Heart right ventricle (tissue), 16 donors: Measurements from ENCODE around the gene CBLL1. TPM values are rescaled to one million over a fixed set of nuclear protein-coding genes. Genes with fewer than 3 reads are reported as not detected.

ENCODE experiments used
- ATAC-seq, 8 donors: fragments of 200-7000 bp; cut with Tn5 transposase; one replicate each; pipeline ENCODE4 v1.9.1; 2020; ENCODE audit warnings: mild to moderate bottlenecking in 8 of 8, moderate library complexity in 8 of 8, moderate number of reproducible peaks in 1 of 8
- DNase-seq, 2 donors: peaks; one replicate each; pipeline ENCODE4 v3.0.0-alpha.2; 2020
- H3K27ac ChIP-seq, 10 donors: fragments of 200-600 bp; sonication (generic) in 2 of 10; one replicate each; pipeline versions ENCODE4 v1.5.0 to v1.8.0; 2020 to 2022; ENCODE audit warnings: mild to moderate bottlenecking in 3 of 10
- H3K27me3 ChIP-seq, 7 donors: fragments of 200-600 bp; one replicate each; pipeline ENCODE4 v1.8.0; 2021 to 2022; ENCODE audit warnings: mild to moderate bottlenecking in 2 of 7
- H3K36me3 ChIP-seq, 9 donors: fragments of 200-600 bp; sonication (generic) in 1 of 9; one replicate each; pipeline versions ENCODE4 v1.5.0 to v1.8.0; 2020 to 2022; ENCODE audit warnings: mild to moderate bottlenecking in 2 of 9
- H3K4me1 ChIP-seq, 9 donors: fragments of 200-600 bp; sonication (generic) in 1 of 9; one replicate each; pipeline versions ENCODE4 v1.5.0 to v1.8.0; 2020 to 2022; ENCODE audit warnings: mild to moderate bottlenecking in 4 of 9
- H3K4me3 ChIP-seq, 10 donors: fragments of 200-600 bp; sonication (generic) in 2 of 10; one replicate each; pipeline versions ENCODE4 v1.5.0 to v1.8.0; 2020 to 2022; ENCODE audit warnings: mild to moderate bottlenecking in 7 of 10, moderate library complexity in 2 of 10
- H3K9me3 ChIP-seq, 11 donors: fragments of 200-600 bp in 10 of 11; sonication (generic) in 2 of 11; one replicate each; pipeline versions ENCODE4 v1.5.0 to v1.8.0; 2013 to 2022; ENCODE audit warnings: mild to moderate bottlenecking in 2 of 11, control low read depth in 1 of 11, moderate library complexity in 1 of 11
- CTCF ChIP-seq, 9 donors: fragments of 200-600 bp; sonication (generic) in 2 of 9; IDR thresholded peaks; one replicate each; pipeline versions ENCODE4 v1.5.0 to v1.8.0; 2021 to 2022; ENCODE audit warnings: antibody characterized with exemption in 9 of 9, mild to moderate bottlenecking in 5 of 9, moderate library complexity in 1 of 9
- WGBS, 2 donors: extraction: QIAGEN DNeasy Blood & Tissue Kit; methylation state at CpG; one replicate each; pipeline ENCODE4 v1.1.7; 2013; ENCODE audit warnings: inconsistent platforms in 1 of 2; 5-methylcytosine and 5-hydroxymethylcytosine counted together
- intact Hi-C, 10 donors: fragments of 100-400 bp; cut with DNase I; formaldehyde crosslinking; loops; one replicate each; pipeline versions ENCODE4 v1.11.1 to v1.14.2; 2022
- polyA plus RNA-seq, 2 donors: library from polyadenylated mRNA; stranded (reverse); fragments of 200-250 nt; gene quantifications; one replicate each; pipeline ENCODE4 v1.2.3, GENCODE V29; 2013
- total RNA-seq, 10 donors: library from RNA; stranded (reverse); fragmentation: NEBNext Ultra II Directional in 3 of 10; extraction: Animal tissue kit (Norgen Biotek cat#: 25700) in 3 of 10; gene quantifications; one replicate each; pipeline versions ENCODE4 v1.2.1 to v1.2.4, GENCODE V29; 2021 to 2023
- donor health status: Arrhythmogenic right ventricular cardiomyopathy.
- donor health status: ischemic (EF 13 %, LVEDD 7.1; RV severe dilation, severe dysfunction).
- donor health status: healthy with polysubstance abuse.
- donor health status: DM: no; HTN: yes; CAD: no.
- donor health status: DM: no; HTN: no; CAD: no.
- donor health status: ischemic (EF 25% LVEDD 6.9; RV normal size, moderate dysfunction).
- donor health status: ischemic (EF 25% LVEDD 5.7; RV mildly dilated, moderate dysfunction).
- donor health status: healthy.
- donor health status: DM: yes; HTN: yes; CAD: no.
- donor health status: Ischemic cardiomyopathy.
- donor health status: ischemic (EF 35%, LVEDD 5.7; RV mildly dilated, moderate dysfunction).
- donor health status: nonischemic (EF 11% LVEDD 7.7; RV severe dilation, severe dysfunction).
- donor health status: DM: yes; HTN: yes; CAD: no.
- donor health status: PGD.
- donor health status: ischemic (EF 29% LVEDD 5.4; RV normal size, mild dysfunction).
- donor health status: nonischemic (EF 23%, LVEDD 6.1; RV moderate dilation, normal function).

CBLL1 gene
- total and polyA plus RNA-seq, 12 donors: 4.6 to 31.3 (median 22.3) TPM

GRCh38 chr7:107742678-107743566, 1.0 kb upstream of the CBLL1 start:
- TF ChIP-seq CTCF (IDR thresholded peaks at IDR 0.05): no peak
- Histone ChIP-seq H3K27ac (peak overlapping the region; percentile 92 to 98 (median 96)), H3K4me3 (peak overlapping the region; percentile 52 to 97 (median 88)), H3K4me1 (peaks cover 11 to 44% (median 40%) of the 10 kb centered on the region in 9 donors), H3K9me3 (no peaks in the 10 kb centered on the region), H3K36me3 (peaks cover 0 to 5% (median 0%) of the 10 kb centered on the region in 9 donors), H3K27me3 (no peaks in the 10 kb centered on the region)
- intact Hi-C loops: loop anchor here in 9 of 10 donors (2.0 to 10.0 kb wide), 9 partner anchors 129 to 404 kb away; partner anchors contain the start of genes BCAP29 (in 1 of the 9) and GPR22 (in 1 of the 9)
- WGBS, 2 donors: 15% methylated on average over 29 of the region's 29 CpGs
- peak in 1 of 2 donors; percentile 55 for DNase-seq
- ATAC-seq: peak; percentile 19 to 59 (median 42)

DNA sequence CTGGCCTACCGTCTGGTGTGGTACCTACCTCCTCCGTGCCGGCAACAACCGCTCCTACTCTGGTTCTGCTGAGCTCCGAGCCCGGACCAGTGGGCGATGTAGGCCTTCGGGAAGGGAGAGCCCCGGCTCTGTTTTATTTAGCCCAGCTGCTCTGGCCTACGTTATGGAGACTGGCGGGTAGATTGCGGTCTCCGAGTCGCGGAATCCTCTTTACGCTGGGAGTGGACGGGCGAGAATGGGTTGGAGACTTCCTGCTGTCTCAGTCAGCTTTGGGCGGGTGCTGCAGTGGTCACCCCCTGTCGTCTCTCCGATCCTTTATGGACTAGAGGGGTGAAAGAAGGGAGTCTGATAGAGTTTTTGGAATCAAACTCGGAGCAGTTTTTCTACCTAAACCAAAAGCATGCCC, 406 bp downstream of the CBLL1 start:
- ATAC-seq: peak; percentile 6 to 68 (median 47)
- Histone ChIP-seq H3K27ac (peak overlapping the region; percentile 92 to 98 (median 96)), H3K27me3 (no peaks in the 10 kb centered on the region), H3K4me3 (peak overlapping the region; percentile 52 to 97 (median 88)), H3K9me3 (no peaks in the 10 kb centered on the region), H3K36me3 (peaks cover 0 to 12% (median 4%) of the 10 kb centered on the region in 9 donors), H3K4me1 (peaks cover 11 to 49% (median 46%) of the 10 kb centered on the region in 9 donors)
- WGBS, 2 donors: 1% methylated on average over 22 of the region's 22 CpGs
- intact Hi-C loops: loop anchor here in 8 of 10 donors (2.0 to 10.0 kb wide), 8 partner anchors 128 to 403 kb away; partner anchors contain the start of genes BCAP29 (in 1 of the 8) and GPR22 (in 1 of the 8)
- no peak for TF ChIP-seq CTCF (IDR thresholded peaks at IDR 0.05)
- DNase-seq: no peak

- Histone ChIP-seq H3K4me1 (peaks cover 11 to 49% (median 46%) of the 10 kb centered on the region in 9 donors), H3K27me3 (no peaks in the 10 kb centered on the region), H3K9me3 (no peaks in the 10 kb centered on the region), H3K4me3 (peak overlapping the region in 2 of 10 donors; percentile 88 to 91), H3K36me3 (peaks cover 0 to 28% (median 4%) of the 10 kb centered on the region in 9 donors), H3K27ac (peak overlapping the region in 1 of 10 donors; percentile 20)
- WGBS, 2 donors: 53 to 56% methylated on average over 3 of the region's 3 CpGs
- intact Hi-C loops: loop anchor here in 4 of 10 donors (5.0 to 10.0 kb wide), 2 partner anchors 126 to 399 kb away; no protein-coding TSS in a partner anchor
- DNase-seq (no peak), ATAC-seq (no peak)
- no peak for TF ChIP-seq CTCF (IDR thresholded peaks at IDR 0.05)
Observed at GRCh38 chr7:107746006-107746405, 2.1 kb downstream of the CBLL1 start.

GRCh38 chr7:107751113-107751512, 7.2 kb downstream of the CBLL1 start:
- 94% methylated on average over 7 of the region's 7 CpGs for WGBS, 2 donors
- no peaks in the 10 kb centered on the region for H3K27me3 ChIP-seq
- DNase-seq: no peak
- TF ChIP-seq CTCF (IDR thresholded peaks at IDR 0.05): no peak
- intact Hi-C loops: loop anchor here in 3 of 10 donors (5.0 to 10.0 kb wide), 2 partner anchors 394 to 401 kb away; no protein-coding TSS in a partner anchor
- H3K9me3 ChIP-seq: no peaks in the 10 kb centered on the region
- ATAC-seq: no peak
- no peak overlapping the region for H3K27ac ChIP-seq
- peaks cover 0 to 80% (median 15%) of the 10 kb centered on the region in 9 donors for H3K36me3 ChIP-seq
- H3K4me1 ChIP-seq: peaks cover 0 to 24% (median 20%) of the 10 kb centered on the region in 9 donors
- no peak overlapping the region for H3K4me3 ChIP-seq
